HepG2 (cell line): ENCODE measurements around the gene CLDN5. TPM values are rescaled to one million over a fixed set of nuclear protein-coding genes. Genes with fewer than 3 reads are reported as not detected.

Source experiments
- ATAC-seq: fragments of 200-7000 bp; cut with Tn5 transposase; 3 replicates; pipeline ENCODE4 v1.9.1; 2020; ENCODE audit warnings: mild to moderate bottlenecking, moderate library complexity
- BruUV-seq: library from RNA; stranded (reverse); fragments of 400-500 nt; replicated peaks from 2 replicates; lab custom pipeline; 2021; lab: Mats Ljungman, UMichigan
- CTCF ChIA-PET: fragments of 300-600 bp; formaldehyde crosslinking; extraction: SDS; loops from one replicate; lab custom pipeline; 2021; ENCODE audit warnings: low total read pairs, inconsistent platforms, low intra/inter-chr PET ratio; lab: Yijun Ruan, JAX
- POLR2A ChIA-PET: fragments of 350-600 bp; sonication (Branson Sonifier 250); formaldehyde crosslinking; loops from one replicate; lab custom pipeline; 2020; ENCODE audit warnings: antibody characterized with exemption, inconsistent platforms; lab: Yijun Ruan, JAX
- DNase-seq: peaks from one replicate; pipeline ENCODE4 v3.0.0-alpha.2; 2015; ENCODE audit warnings: low spot score
- FAIRE-seq: peaks from 3 replicates; lab custom pipeline; 2011; peaks lifted over from hg19 to GRCh38; lab: Jason Lieb, UNC
- H2AFZ ChIP-seq: one replicate; pipeline ENCODE4 v1.6.1; 2011; ENCODE audit warnings: low read length, inconsistent platforms
- H3K27ac ChIP-seq: fragments of 300-600 bp; 3 replicates; pipeline ENCODE4 v1.8.0; 2011; ENCODE audit warnings: mixed run types, mild to moderate bottlenecking, mixed read lengths, low read length, inconsistent platforms; ENCODE audit not compliant: insufficient read depth; ENCODE audit errors: extremely low read length
- H3K27me3 ChIP-seq, 2 experiments: fragments of 200-600 bp in 1 of 2; 2 replicates in 1 of 2; 3 replicates in 1 of 2; pipeline versions ENCODE4 v1.6.0 to v1.8.0; 2011; ENCODE audit warnings: low read length in 2 of 2, mild to moderate bottlenecking in 2 of 2, moderate library complexity in 2 of 2, inconsistent platforms in 1 of 2; ENCODE audit not compliant: insufficient read depth in 2 of 2, control insufficient read depth in 1 of 2
- H3K36me3 ChIP-seq, 2 experiments: fragments of 200-600 bp in 1 of 2; replicated peaks in 1 of 2; 2 replicates in 1 of 2; 3 replicates in 1 of 2; pipeline versions ENCODE4 v1.5.1 to v1.8.0; 2011; ENCODE audit warnings: low read length in 2 of 2, inconsistent platforms in 1 of 2; ENCODE audit not compliant: insufficient read depth in 2 of 2, control insufficient read depth in 1 of 2
- H3K4me1 ChIP-seq: 2 replicates; pipeline ENCODE4 v1.5.1; 2012; ENCODE audit warnings: low read length, inconsistent platforms; ENCODE audit not compliant: insufficient read depth
- H3K4me2 ChIP-seq: 2 replicates; pipeline ENCODE4 v1.6.0; 2011; ENCODE audit warnings: low read depth, low read length, inconsistent platforms
- H3K4me3 ChIP-seq, 3 experiments: fragments of 200-600 bp in 1 of 3; sonication (generic), shearing (Covaris generic) in 1 of 3; replicated peaks in 1 of 3; 2 replicates each; pipeline ENCODE4 v1.5.1; 2011 to 2016; ENCODE audit warnings: low read length in 3 of 3, inconsistent platforms in 2 of 3, low read depth in 2 of 3, mild to moderate bottlenecking in 2 of 3, control low read depth in 1 of 3, mixed read lengths in 1 of 3; ENCODE audit not compliant: insufficient read depth in 1 of 3
- H3K79me2 ChIP-seq: one replicate; pipeline ENCODE4 v1.6.1; 2011; ENCODE audit warnings: low read length, inconsistent platforms; ENCODE audit not compliant: insufficient read depth
- H3K9ac ChIP-seq: 2 replicates; pipeline ENCODE4 v1.6.0; 2011; ENCODE audit warnings: mild to moderate bottlenecking, low read depth, low read length, inconsistent platforms; ENCODE audit not compliant: insufficient read depth
- H3K9me3 ChIP-seq: 2 replicates; pipeline ENCODE4 v1.5.1; 2012; ENCODE audit warnings: mild to moderate bottlenecking, low read length
- H4K20me1 ChIP-seq: 2 replicates; pipeline ENCODE4 v1.6.0; 2011; ENCODE audit warnings: inconsistent platforms, mild to moderate bottlenecking, low read length, moderate library complexity; ENCODE audit not compliant: insufficient read depth
- BRCA1 ChIP-seq: sonication (generic); formaldehyde crosslinking; IDR thresholded peaks from 2 replicates; pipeline ENCODE4 v1.4.0; 2020; ENCODE audit warnings: missing genetic modification reagents
- CTCF ChIP-seq: sonication (generic); formaldehyde crosslinking; IDR thresholded peaks from 2 replicates; pipeline ENCODE4 v1.5.0; 2020; ENCODE audit warnings: mild to moderate bottlenecking, missing genetic modification reagents, moderate library complexity
- FOXO1 ChIP-seq: sonication (generic); formaldehyde crosslinking; IDR thresholded peaks from 2 replicates; pipeline ENCODE4 v1.4.0; 2020; ENCODE audit warnings: missing genetic modification reagents
- RFX5 ChIP-seq: IDR thresholded peaks from 2 replicates; pipeline ENCODE4 v1.6.1; 2011; ENCODE audit warnings: low read depth, low read length, improper control_type of control experiment
- SMC3 ChIP-seq: IDR thresholded peaks from 2 replicates; pipeline ENCODE4 v1.6.1; 2011; ENCODE audit warnings: low read length, improper control_type of control experiment
- STAG1 ChIP-seq: sonication (generic); formaldehyde crosslinking; IDR thresholded peaks from 2 replicates; pipeline ENCODE4 v1.4.0; 2020; ENCODE audit warnings: missing genetic modification reagents
- TBL1XR1 ChIP-seq: fragments of 150-350 bp; IDR thresholded peaks from 2 replicates; pipeline ENCODE4 v1.6.1; 2014; ENCODE audit warnings: borderline replicate concordance, low read length; ENCODE audit not compliant: partially characterized antibody
- ZKSCAN8 ChIP-seq: IDR thresholded peaks from 2 replicates; pipeline ENCODE4 v1.6.1; 2016; ENCODE audit warnings: borderline replicate concordance, missing genetic modification reagents, missing compliant biosample characterization
- ZNF3 ChIP-seq: IDR thresholded peaks from 2 replicates; pipeline ENCODE4 v1.7.0; 2017; ENCODE audit warnings: inconsistent platforms
- ZNF569 ChIP-seq: sonication (generic); formaldehyde crosslinking; IDR thresholded peaks from 2 replicates; pipeline ENCODE4 v1.5.0; 2020; ENCODE audit warnings: mild to moderate bottlenecking, missing genetic modification reagents, moderate library complexity, borderline replicate concordance
- ZNF761 ChIP-seq: sonication (generic); formaldehyde crosslinking; conservative IDR thresholded peaks from 2 replicates; pipeline ENCODE4 v1.4.0; 2020; ENCODE audit warnings: mild to moderate bottlenecking, missing genetic modification reagents
- WGBS: methylation state at CpG from one replicate; pipeline ENCODE4 v1.1.6; 2017; ENCODE audit warnings: low lambda C conversion rate; 5-methylcytosine and 5-hydroxymethylcytosine counted together
- in situ Hi-C: cut with HindIII; loops from 2 replicates; pipeline ENCODE4 v1.10.0; 2017; ENCODE audit warnings: low pct_unique_long_range_greater_than_20kb; ENCODE audit not compliant: extremely low pct_ligation_motif_present
- intact Hi-C: fragments of 100-400 bp; cut with micrococcal nuclease; formaldehyde crosslinking; loops from one replicate; pipeline ENCODE4 v1.10.0; 2022; ENCODE audit not compliant: unreplicated experiment
- polyA plus RNA-seq, 8 experiments: library from polyadenylated mRNA; depleted of rRNA in 3 of 8; stranded (reverse) in 7 of 8; unstranded in 1 of 8; fragments of >200 nt; fragmentation: Illumina TruSeq in 4 of 8; extraction: Trizol in 4 of 8; gene quantifications; 2 replicates each; pipeline versions ENCODE4 v1.2.1 to v1.2.3, GENCODE V29; 2011 to 2016; ENCODE audit warnings: low read depth in 4 of 8, missing spikeins in 1 of 8, mixed read lengths in 1 of 8; ENCODE audit not compliant: insufficient read depth in 1 of 8
- total RNA-seq, 5 experiments: library from RNA; depleted of rRNA; stranded (reverse); fragments of >200 nt; fragmentation: Illumina TruSeq; extraction: Trizol; gene quantifications; 2 replicates each; pipeline ENCODE4 v1.2.3, GENCODE V29; 2016; ENCODE audit warnings: low read depth in 1 of 5

Gene CLDN5
- total and polyA plus RNA-seq, 2 of the 13 experiments (the other 11 are each of a cell fraction or from before 2014, with no cell fraction given): not detected

- Histone ChIP-seq H2AFZ (no peak overlapping the region), H3K36me3 (peaks cover 9 to 54% of the 10 kb centered on the region in 2 experiments; a peak in 4 of 5 replicates), H3K4me1 (no peaks in the 10 kb centered on the region), H3K9ac (no peak overlapping the region), H3K4me3 (no peak overlapping the region), H3K79me2 (no peaks in the 10 kb centered on the region), H3K4me2 (no peak overlapping the region), H3K27me3 (no peaks in the 10 kb centered on the region), H4K20me1 (no peaks in the 10 kb centered on the region), H3K27ac (no peak overlapping the region), H3K9me3 (no peaks in the 10 kb centered on the region)
- intact Hi-C loops (loop anchor here (1.0 kb wide), 1 partner anchor 135 kb away; no protein-coding TSS in a partner anchor), in situ Hi-C loops (no loop called here)
- no TSS peak for BruUV-seq
- CTCF ChIA-PET: interaction anchor here (1.6 kb wide), 1 partner anchor 134 kb away, joined by 12 read pairs; no protein-coding TSS in a partner anchor
- no peak for FAIRE-seq
- TF ChIP-seq SMC3 (peak; percentile 25; the same call in 1 of the 2 replicates), RFX5 (no peak), STAG1 (CRISPR knock-in tag) (peak; percentile 52), TBL1XR1 (no peak), ZNF761 (no peak), FOXO1 (CRISPR knock-in tag) (no peak), BRCA1 (no peak), CTCF (CRISPR knock-in tag) (0 out of 2 replicates have a peak, but pooled peaks have one; percentile 12), ZNF569 (CRISPR knock-in tag) (no peak), ZKSCAN8 (no peak), ZNF3 (no peak)
- 91% methylated on average over 5 of the region's 5 CpGs for WGBS
- no peak for ATAC-seq
- DNase-seq: peak; percentile 32
- POLR2A ChIA-PET: no interaction called here
Observed at GRCh38 chr22:19495562-19496323, 28.5 kb downstream of the CLDN5 start.
